K562 (cell line): ENCODE data around the gene TFAP2E. TPM values are rescaled to one million over a fixed set of nuclear protein-coding genes. Genes with fewer than 3 reads are reported as not detected.

Experiments
- LCOR ChIP-seq: sonication (generic); formaldehyde crosslinking; IDR thresholded peaks from 2 replicates; pipeline ENCODE4 v1.8.0; 2022; ENCODE audit warnings: mild to moderate bottlenecking, missing genetic modification reagents
- RREB1 ChIP-seq: fragments of 250-450 bp; sonication (Bioruptor Pico); IDR thresholded peaks from 2 replicates; pipeline ENCODE4 v1.4.0; 2020
- polyA plus RNA-seq, 8 experiments: library from polyadenylated mRNA; depleted of rRNA in 4 of 8; stranded (reverse) in 5 of 8; unstranded in 3 of 8; fragments of >200 nt; fragmentation: Nextera tagmentation in 2 of 8; fragmentation: Illumina TruSeq in 1 of 8; extraction: Ambion mirVana in 2 of 8; extraction: Trizol in 1 of 8; gene quantifications; 2 replicates each; pipeline versions ENCODE4 v1.2.1 to v1.2.3, GENCODE V29; 2011 to 2014; ENCODE audit warnings: inconsistent platforms in 1 of 8, missing spikeins in 1 of 8
- total RNA-seq, 7 experiments: library from RNA; depleted of rRNA in 6 of 7; stranded (reverse); fragments of >200 nt in 6 of 7; fragmentation: Illumina TruSeq in 2 of 7; extraction: Trizol in 2 of 7; gene quantifications; 2 replicates each; pipeline versions ENCODE4 v1.2.1 to v1.2.3, GENCODE V29; 2011 to 2021; ENCODE audit warnings: low replicate concordance in 1 of 7
- TF ChIP-seq, protein P1 (sequence below): IDR thresholded peaks from 2 replicates; pipeline ENCODE4 v1.6.1; 2011; ENCODE audit warnings: borderline replicate concordance, low read depth, mild to moderate bottlenecking, moderate library complexity, low read length; ENCODE audit not compliant: insufficient read depth, poor library complexity, severe bottlenecking

The TFAP2E gene
- total and polyA plus RNA-seq, 9 of the 15 experiments (the other 6 are each of a cell fraction or from before 2014, with no cell fraction given): 0.03 to 0.11 (median 0.07) TPM; not detected in 4

- TF ChIP-seq, protein P1, sequence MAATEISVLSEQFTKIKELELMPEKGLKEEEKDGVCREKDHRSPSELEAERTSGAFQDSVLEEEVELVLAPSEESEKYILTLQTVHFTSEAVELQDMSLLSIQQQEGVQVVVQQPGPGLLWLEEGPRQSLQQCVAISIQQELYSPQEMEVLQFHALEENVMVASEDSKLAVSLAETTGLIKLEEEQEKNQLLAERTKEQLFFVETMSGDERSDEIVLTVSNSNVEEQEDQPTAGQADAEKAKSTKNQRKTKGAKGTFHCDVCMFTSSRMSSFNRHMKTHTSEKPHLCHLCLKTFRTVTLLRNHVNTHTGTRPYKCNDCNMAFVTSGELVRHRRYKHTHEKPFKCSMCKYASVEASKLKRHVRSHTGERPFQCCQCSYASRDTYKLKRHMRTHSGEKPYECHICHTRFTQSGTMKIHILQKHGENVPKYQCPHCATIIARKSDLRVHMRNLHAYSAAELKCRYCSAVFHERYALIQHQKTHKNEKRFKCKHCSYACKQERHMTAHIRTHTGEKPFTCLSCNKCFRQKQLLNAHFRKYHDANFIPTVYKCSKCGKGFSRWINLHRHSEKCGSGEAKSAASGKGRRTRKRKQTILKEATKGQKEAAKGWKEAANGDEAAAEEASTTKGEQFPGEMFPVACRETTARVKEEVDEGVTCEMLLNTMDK: peak; percentile 49
- TF ChIP-seq LCOR (no peak), RREB1 (CRISPR knock-in tag) (no peak)
Measured at GRCh38 chr1:35564037-35564883, 8.9 kb upstream of the TFAP2E start (continued).
